ENCODE data around the gene ODR4. TPM values are rescaled to one million over a fixed set of nuclear protein-coding genes. Genes with fewer than 3 reads are reported as not detected.
"Not testable (repeated sequence)": the region's sequence is repeated elsewhere in the genome, so short reads cannot be mapped to it uniquely, and the experiment has no call there.

Gene ODR4
- total RNA-seq, result 21.6 and 25.7 TPM in 2 replicates

GRCh38 chr1:186375152-186375928 lies at the start of gene ODR4, which contains the start of gene TPR:
Gene ODR4, plus strand, starts transcription at chr1:186375838. Its CDS starts 3,948 bp downstream, at chr1:186379786.
Gene TPR, minus strand, starts transcription at chr1:186375253. Its CDS starts 225 bp downstream, at chr1:186375028.
- peak; percentile 100 for DNase-seq

GRCh38 chr1:186326009-186326408 lies 49.6 kb upstream of the ODR4 start:
- DNase-seq, result no peak

GRCh38 chr1:186327331-186327730 lies 48.3 kb upstream of the ODR4 start:
- no peak for DNase-seq

GRCh38 chr1:186330758-186331157 lies 44.9 kb upstream of the ODR4 start:
- DNase-seq, result peak; percentile 20

DNA sequence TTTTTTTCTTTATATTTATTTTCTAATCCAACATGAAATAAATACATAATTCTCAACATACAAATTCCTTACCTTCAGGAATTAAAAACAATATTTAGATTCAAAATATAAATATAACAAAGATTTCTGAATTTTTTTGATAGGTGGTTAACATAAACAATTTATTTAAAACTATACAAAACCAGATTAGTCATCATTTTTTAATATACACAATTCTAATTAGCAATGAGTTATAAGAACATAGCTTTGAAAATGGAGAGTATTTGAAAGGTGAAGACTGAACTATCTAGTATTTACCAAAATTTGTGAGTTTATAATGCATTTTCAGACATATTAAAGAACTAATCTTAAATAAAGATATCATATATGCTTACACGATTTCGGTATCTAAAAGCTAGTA lies 38.1 kb upstream of the ODR4 start:
- no peak for DNase-seq

DNA sequence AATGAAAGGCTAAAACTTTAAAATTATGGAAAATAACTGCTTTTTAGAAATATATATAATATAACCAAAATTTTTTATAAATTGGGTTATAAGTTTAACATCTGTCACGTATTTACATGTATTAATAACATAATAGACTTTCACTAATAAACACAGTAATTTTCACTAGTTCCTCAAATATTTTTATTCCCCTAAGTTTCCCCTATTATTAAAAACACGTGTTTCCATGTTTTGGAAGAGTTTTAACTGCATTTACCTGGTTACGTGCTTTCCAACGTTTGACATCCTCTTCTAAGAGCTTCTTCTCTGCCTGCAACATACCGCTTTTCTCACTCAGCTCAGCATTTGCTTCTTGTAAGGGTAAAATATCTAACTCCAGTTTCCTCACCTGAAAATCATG lies 34.9 kb upstream of the ODR4 start:
- no peak for DNase-seq

DNA sequence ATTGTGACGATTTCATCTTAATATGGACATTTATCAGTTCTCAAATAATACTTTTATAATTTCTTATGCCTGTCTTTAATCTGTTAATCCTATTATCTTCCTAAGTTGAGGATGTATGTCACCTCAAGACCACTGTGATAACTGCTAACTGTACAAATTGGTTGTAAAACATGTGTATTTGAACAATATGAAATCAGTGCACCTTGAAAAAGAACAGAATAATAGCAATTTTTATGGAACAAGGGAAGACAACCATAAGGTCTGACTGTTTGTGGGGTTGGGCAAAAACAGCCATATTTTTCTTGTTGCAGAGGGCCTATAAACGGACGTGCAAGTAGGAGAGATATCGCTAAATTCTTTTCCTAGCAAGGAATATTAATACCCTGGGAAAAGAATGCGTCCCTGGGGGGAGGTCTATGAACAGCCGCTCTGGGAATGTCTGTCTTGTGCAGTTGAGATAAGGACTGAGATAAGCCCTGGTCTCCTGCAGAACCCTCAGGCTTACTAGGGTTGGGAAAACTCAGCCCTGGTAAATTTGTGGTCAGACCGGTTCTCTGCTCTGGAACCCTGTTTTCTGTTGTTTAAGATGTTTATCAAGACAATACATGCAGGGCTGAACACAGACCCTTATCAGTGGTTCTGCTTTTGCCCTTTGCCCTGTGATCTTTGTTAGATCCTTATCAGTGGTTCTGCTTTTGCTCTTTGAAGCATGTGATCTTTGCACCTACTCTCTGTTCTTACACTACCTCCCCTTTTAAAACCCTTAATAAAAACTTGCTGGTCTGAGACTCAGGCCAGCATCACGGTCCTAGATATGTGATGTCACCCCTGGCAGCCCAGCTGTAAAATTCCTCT lies 27.6 kb upstream of the ODR4 start:
- not testable (repeated sequence) for DNase-seq

DNA sequence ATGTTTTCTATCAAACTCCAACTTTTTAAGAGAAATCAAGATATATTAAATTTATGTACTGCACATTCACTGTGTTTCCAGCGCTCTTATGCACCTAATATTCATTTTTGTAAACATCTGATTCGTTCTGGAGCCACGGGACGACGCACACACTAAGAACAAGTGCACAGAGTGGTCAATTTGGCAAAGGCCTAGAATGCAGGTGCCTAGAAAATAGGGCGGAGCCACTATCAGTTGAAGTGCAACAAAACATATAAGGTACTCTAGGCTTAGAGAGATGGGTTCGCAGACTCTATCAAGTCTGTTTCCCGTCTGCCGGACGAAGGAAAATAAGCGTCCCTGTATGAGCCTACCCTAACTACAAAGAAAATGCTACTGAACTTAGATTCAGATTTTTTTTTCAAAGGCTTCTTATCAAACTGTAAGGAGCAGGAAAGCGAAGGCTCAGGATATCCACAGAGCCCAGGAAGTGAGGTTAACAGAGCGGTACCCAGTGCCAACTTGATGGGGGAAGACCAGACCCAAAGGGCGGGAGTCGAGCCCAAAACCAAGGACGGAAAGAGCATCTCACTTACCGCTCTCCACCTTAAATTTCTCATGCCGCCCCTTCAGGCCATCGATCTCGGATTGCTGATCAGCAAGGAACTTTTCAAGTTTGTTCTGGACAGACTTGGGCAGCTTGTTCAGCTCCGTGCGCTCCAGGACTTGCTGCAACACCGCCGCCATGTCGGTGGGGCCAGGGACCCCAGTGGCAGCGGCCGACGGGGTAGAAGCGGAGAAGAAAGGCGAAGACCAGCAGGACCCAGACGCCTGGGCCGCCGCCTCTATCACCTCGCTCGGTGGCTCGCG lies 1.1 kb upstream of the ODR4 start:
- peak; percentile 60 for DNase-seq

DNA sequence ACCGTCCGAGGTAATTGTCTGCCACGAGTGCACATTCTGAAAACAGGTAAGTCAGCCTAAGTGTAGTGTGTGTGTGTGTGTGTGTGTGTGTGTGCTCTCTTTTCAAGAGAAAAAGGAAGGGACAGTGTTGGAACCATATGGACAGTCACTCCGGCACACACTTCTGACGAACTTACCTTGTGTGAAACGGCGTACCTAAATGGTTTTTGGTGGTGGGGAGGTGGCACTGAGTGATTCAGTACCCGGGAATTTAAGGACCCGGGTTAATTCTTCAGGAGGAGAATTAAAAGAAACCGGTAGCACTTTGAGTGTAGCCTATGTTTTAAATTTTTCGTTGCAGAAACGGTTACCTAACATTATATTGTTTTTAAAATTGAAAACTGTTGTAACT lies 286 bp downstream of the ODR4 start:
- DNase-seq, result no peak

DNA sequence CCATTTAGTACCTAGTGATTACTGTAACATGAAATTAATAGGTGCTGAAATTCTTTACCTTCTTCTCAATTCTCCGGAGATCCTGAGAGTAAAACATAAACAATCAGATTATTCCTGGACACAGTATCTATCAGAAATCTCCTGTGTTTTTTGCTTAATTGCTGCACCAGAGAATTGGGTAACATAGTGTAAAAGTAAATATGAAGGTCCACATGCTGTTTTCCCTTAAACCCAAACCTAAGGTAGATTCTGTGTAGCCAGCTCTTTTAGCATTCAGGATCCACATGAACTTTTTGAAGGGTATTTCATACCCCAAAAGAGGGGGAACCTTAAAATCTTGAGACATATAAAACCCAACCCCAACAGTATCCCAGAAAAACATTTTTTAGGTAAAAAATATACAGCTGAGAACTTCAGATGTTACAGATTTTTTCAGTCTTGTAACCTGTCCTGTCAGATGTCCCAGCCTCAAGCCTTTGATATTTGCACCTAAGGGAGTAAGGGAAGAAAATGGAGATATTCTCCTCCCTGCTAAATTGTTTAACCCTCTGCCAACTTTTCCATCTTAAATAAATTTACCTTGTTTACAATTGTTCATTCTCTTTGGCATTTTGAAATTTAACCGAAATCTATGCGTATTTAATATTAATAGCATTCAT lies 11.2 kb downstream of the ODR4 start:
- DNase-seq, result no peak

DNA sequence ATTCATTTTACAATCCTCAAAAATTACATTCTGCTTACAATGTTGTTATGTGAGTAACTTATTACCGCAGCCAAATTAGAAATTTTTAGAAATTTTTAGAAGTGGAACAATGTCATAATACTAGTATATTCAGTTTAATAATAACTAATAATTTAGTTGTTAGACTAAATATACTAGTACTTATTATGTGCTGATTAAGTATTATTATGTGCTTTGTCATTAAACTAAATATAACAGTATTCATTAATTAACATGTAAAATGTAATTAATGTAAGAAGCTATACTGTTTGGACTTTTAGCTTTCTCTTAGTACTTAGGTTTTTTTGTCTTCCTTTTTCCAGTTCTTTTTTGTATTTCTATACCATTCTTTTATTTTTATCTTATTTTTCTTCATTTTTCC lies 15.3 kb downstream of the ODR4 start:
- no peak for DNase-seq

DNA sequence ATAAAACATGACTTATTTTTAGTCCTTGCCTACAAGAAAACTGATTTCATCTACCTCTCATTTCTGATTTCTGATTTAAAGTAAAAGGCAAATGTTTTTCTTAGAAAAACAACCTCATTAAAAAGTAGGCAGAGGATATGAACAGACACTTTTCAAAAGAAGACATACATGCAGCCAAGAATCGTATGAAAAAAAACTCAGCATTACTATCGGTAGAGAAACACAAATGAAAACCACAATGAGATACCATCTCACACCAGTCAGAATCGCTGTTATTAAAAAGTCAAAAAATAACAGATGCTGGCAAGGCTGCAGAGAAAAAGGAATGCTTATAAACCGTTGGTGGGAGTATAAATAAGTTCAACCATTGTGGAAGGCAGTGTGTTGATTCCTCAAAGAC lies 16.2 kb downstream of the ODR4 start:
- no peak for DNase-seq

- DNase-seq, result not testable (repeated sequence)
Measured at GRCh38 chr1:186392711-186393110, 17.1 kb downstream of the ODR4 start.

DNA sequence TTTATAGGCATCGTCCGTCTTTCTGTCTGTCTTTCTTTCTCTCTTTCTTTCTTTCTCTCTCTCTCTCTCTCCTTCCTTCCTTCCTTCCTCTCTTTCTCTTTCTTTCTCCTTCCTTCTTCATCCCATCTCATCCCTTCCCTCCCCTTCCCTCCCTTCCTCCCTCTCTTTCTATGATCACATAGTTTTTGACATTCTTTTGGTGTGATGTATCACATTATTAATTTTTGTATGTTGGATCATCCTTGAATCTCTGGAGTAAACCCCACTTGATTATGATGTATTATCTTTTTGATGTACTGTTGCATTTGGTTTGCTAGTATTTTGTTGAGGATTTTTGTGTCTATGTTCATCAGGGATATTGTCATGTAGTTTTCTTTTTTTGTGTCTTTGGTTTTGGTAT lies 25.8 kb downstream of the ODR4 start:
- not testable (repeated sequence) for DNase-seq

DNA sequence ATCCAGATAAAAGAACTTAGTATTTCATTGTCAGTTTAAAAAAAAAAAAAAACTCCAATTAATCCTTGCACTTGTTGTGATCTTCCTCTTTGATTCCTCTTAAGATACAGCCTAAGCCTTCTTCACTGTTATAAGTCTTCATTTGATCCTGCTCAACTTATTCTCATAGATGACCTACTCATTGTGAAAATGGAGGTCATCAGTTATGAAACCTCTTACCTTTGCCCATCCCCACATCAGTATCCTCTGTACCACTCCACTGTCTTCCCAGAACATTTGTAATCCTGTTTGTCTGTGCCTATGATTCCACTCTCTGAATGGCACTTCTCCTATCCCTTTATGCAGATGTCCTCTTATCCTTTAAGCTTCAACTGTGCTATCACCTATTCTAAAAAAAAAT lies 28.0 kb downstream of the ODR4 start:
- no peak for DNase-seq

DNA sequence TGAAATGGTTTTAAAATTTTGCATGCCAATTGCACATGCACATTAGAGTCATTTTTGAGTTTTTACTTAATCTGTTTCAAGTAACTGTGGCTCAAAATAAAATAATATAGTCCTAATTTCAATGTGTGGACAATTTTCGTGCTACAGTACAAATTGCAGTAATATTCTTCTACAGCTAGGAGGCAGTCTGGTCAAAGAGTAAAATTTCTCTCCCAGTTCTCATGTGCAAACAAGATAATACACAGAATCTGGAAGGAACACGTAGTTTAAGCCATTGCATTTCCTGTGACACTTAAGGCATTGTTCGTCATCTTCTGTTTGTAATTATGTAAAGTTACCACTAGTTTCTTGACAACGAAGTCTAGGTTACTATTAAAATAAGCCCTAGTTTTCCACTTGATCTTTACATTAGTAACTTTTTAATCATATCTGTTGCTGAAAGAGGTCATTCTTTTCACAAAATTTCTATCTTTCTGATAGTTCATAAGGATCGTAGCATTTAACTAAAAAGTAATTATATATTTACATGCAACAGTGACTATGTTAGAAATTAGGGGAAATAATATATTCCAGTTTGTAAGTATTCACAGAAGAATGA lies 28.9 kb downstream of the ODR4 start:
- DNase-seq, result peak; percentile 89

DNA sequence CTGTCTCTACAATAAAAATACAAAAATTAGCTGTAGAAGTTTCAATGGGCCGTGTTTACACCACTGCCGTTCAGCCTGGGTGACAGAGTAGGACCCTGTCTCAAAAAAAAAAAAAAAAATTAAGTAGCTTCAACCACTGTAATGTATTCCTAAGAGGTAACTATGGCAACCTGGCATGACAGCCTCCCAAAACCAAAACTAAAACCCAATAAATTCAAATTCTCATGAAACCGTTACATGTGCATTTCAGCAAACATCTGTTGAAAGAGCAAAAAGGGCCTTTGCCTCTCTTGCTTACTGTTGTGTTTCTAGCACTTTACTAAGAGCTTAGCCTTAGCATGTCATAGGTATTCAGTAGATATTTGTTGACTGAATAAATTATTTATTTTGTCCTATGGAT lies 33.5 kb downstream of the ODR4 start:
- DNase-seq, result no peak

DNA sequence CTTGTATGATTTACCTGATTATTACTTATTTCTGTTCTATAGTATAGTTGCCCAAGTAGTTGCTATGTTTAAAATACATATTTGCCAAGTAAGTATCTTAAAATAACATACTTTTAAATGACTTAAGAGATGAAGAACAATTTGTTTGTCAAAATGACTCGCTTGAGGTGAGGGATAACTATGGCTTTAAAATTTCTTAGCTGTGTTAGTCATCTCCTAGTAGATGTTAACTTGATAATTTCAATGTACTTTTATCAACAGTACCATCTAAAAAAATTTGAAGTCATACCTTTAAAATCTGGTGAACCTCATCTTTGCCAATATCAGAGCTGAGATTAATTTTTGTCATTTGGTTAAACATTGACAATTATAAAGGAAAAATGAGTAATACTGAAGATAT lies 37.7 kb downstream of the ODR4 start:
- no peak for DNase-seq

DNA sequence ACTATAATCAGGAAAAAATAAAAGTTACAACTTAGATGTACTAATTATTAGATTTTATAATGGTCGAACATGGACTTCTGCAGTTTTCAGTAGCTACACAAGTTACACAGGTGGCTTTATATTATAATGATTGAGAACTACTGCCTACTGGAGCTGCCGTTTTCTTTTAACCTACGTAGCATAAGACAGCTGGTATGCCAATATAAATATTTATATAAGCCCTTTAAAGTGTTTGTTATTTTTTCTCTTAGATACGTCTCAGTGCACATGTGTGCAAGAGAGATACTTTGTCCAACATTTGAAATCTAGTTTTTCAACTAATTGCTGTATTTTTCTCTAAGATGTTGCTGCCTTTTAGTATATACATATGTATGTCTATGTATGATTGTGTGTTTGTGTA lies 42.9 kb downstream of the ODR4 start:
- no peak for DNase-seq

- DNase-seq, result no peak
Measured at GRCh38 chr1:186420311-186420710, 44.7 kb downstream of the ODR4 start.

GRCh38 chr1:186420923-186421322 lies 45.3 kb downstream of the ODR4 start:
- no peak for DNase-seq

- DNase-seq, result no peak
Measured at GRCh38 chr1:186421446-186421845, 45.8 kb downstream of the ODR4 start.
